ENCODE measurements around the gene CFAP73.

The CFAP73 gene

DNA sequence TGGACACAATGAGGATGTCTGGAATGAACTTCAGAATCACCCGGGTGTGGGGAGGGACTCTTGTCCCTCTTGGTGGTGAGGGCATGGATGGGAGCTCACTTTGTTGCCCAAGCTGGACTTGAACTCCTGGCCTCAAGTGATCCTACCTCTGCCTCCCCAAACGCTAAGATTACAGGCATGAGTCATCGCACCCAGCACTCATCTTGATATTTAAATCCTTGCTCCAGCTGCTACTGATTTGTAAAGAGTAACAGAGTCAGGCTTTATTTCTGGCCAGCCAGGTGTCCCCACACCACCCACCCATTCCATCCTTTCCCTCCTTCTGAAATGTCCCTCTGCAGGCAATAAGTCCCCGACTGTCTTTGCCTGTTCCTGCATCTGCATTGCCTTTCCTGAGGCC, 30.8 kb downstream of the CFAP73 start:
- peaks cover 19% of the 10 kb centered on the region for H3K79me2 ChIP-seq (ENCODE audit: control insufficient read depth, insufficient read depth, low read length)
- no peak overlapping the region for H3K27ac ChIP-seq (ENCODE audit: low read depth, low read length)
- H3K56ac ChIP-seq (ENCODE audit: low read length): no peak overlapping the region
- no peak for DNase-seq
- no peak overlapping the region for H3K9ac ChIP-seq (ENCODE audit: low read length)
- H3K79me1 ChIP-seq (ENCODE audit: low read length): peaks cover 8% of the 10 kb centered on the region
- H2BK15ac ChIP-seq (replicated peaks; ENCODE audit: low read depth): no peak overlapping the region
- no peak overlapping the region for H2BK5ac ChIP-seq (ENCODE audit: low read length)
- WGBS (ENCODE audit: extremely low coverage, insufficient coverage, low lambda C conversion rate): no CpG with 5 or more reads among the region's 4 CpGs
- H3K4me2 ChIP-seq (ENCODE audit: low read length): no peak overlapping the region
- H3K27me3 ChIP-seq (ENCODE audit: insufficient read depth, low read length, poor library complexity): no peaks in the 10 kb centered on the region
- H3K36me3 ChIP-seq (ENCODE audit: control insufficient read depth, insufficient read depth, low read length): peaks cover 14% of the 10 kb centered on the region
- H4K5ac ChIP-seq (ENCODE audit: low read length): no peak overlapping the region
- H3K23ac ChIP-seq (ENCODE audit: low read length): no peak overlapping the region
- no peak overlapping the region for H3K4me3 ChIP-seq (ENCODE audit: low read length)
- H2AK5ac ChIP-seq (ENCODE audit: low read length): no peak overlapping the region
- no peak overlapping the region for H3K4ac ChIP-seq (ENCODE audit: low read depth, low read length)
- H2BK120ac ChIP-seq (ENCODE audit: low read depth, low read length): no peak overlapping the region
- no peaks in the 10 kb centered on the region for H3K4me1 ChIP-seq (ENCODE audit: control insufficient read depth, low read depth, low read length)
- no peak overlapping the region for H3K18ac ChIP-seq (ENCODE audit: low read length)
- H4K8ac ChIP-seq (ENCODE audit: low read depth, low read length): no peak overlapping the region

DNA sequence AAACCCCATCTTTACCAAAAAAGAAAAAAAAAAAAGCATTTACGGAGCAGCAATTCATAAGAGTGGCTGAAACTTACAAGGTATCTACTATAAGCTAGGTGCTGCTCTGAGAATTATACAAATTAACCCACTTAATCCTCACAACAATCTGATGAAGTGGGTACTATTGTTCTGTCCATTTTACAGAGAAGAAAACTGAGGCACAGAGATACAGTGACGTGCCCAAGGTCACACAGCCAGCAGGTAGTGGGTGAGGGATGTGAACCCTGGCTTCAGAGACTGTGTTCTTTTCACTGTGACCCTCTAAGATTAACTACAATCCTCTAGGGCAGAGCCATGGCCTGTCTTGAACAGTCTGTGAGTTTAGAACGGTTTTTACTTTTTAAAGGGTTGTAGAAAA, 32.5 kb downstream of the CFAP73 start:
- no peak overlapping the region for H3K56ac ChIP-seq (ENCODE audit: low read length)
- no peaks in the 10 kb centered on the region for H3K27me3 ChIP-seq (ENCODE audit: insufficient read depth, low read length, poor library complexity)
- no CpG with 5 or more reads among the region's 3 CpGs for WGBS (ENCODE audit: extremely low coverage, insufficient coverage, low lambda C conversion rate)
- H2BK120ac ChIP-seq (ENCODE audit: low read depth, low read length): no peak overlapping the region
- H3K27ac ChIP-seq (ENCODE audit: low read depth, low read length): no peak overlapping the region
- peaks cover 13% of the 10 kb centered on the region for H3K79me1 ChIP-seq (ENCODE audit: low read length)
- no peak overlapping the region for H2BK15ac ChIP-seq (replicated peaks; ENCODE audit: low read depth)
- H4K8ac ChIP-seq (ENCODE audit: low read depth, low read length): no peak overlapping the region
- H3K23ac ChIP-seq (ENCODE audit: low read length): no peak overlapping the region
- no peak overlapping the region for H3K4ac ChIP-seq (ENCODE audit: low read depth, low read length)
- H3K36me3 ChIP-seq (ENCODE audit: control insufficient read depth, insufficient read depth, low read length): peaks cover 13% of the 10 kb centered on the region
- no peak overlapping the region for H2BK5ac ChIP-seq (ENCODE audit: low read length)
- H3K4me1 ChIP-seq (ENCODE audit: control insufficient read depth, low read depth, low read length): no peaks in the 10 kb centered on the region
- H2AK5ac ChIP-seq (ENCODE audit: low read length): no peak overlapping the region
- no peak overlapping the region for H3K4me2 ChIP-seq (ENCODE audit: low read length)
- no peak for DNase-seq
- H4K5ac ChIP-seq (ENCODE audit: low read length): no peak overlapping the region
- no peak overlapping the region for H3K18ac ChIP-seq (ENCODE audit: low read length)
- H3K79me2 ChIP-seq (ENCODE audit: control insufficient read depth, insufficient read depth, low read length): peaks cover 22% of the 10 kb centered on the region
- H3K9ac ChIP-seq (ENCODE audit: low read length): no peak overlapping the region
- no peak overlapping the region for H3K4me3 ChIP-seq (ENCODE audit: low read length)

DNA sequence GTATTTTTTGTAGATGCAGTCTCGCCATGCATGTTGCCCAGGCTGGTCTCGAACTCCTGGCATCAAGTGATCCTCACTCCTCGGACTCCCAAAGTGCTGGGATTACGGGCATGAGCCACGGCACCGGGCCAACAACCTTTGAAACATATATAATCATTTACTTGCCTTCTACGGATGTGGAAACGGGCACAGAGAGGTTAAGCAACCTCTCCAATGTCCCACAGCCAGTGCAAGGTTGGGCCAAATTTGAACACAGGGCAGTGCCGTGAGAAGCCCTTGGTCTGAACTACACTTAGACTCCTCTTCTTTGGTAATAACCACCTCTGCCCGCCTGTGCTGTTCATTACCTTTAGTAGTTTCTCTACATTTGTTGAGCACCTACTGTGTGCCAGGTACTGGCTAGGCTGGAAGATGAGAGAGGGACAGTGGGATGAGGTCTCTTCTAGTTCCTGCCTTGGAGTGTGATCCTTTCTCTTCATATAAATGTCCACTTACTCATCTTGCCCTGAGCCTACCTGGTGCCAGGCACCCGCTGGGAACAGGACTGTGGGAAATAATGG, 33.6 kb downstream of the CFAP73 start:
- DNase-seq: no peak
- no peak overlapping the region for H3K27ac ChIP-seq (ENCODE audit: low read depth, low read length)
- no peak overlapping the region for H2BK120ac ChIP-seq (ENCODE audit: low read depth, low read length)
- no peak overlapping the region for H2BK5ac ChIP-seq (ENCODE audit: low read length)
- WGBS (ENCODE audit: extremely low coverage, insufficient coverage, low lambda C conversion rate): no CpG with 5 or more reads among the region's 11 CpGs
- no peak overlapping the region for H4K5ac ChIP-seq (ENCODE audit: low read length)
- no peak overlapping the region for H3K56ac ChIP-seq (ENCODE audit: low read length)
- H3K4me2 ChIP-seq (ENCODE audit: low read length): no peak overlapping the region
- H3K4ac ChIP-seq (ENCODE audit: low read depth, low read length): no peak overlapping the region
- H3K4me1 ChIP-seq (ENCODE audit: control insufficient read depth, low read depth, low read length): no peaks in the 10 kb centered on the region
- no peaks in the 10 kb centered on the region for H3K27me3 ChIP-seq (ENCODE audit: insufficient read depth, low read length, poor library complexity)
- no peak overlapping the region for H3K18ac ChIP-seq (ENCODE audit: low read length)
- H3K23ac ChIP-seq (ENCODE audit: low read length): no peak overlapping the region
- no peak overlapping the region for H4K8ac ChIP-seq (ENCODE audit: low read depth, low read length)
- H3K4me3 ChIP-seq (ENCODE audit: low read length): no peak overlapping the region
- no peak overlapping the region for H3K9ac ChIP-seq (ENCODE audit: low read length)
- no peak overlapping the region for H2AK5ac ChIP-seq (ENCODE audit: low read length)
- peaks cover 16% of the 10 kb centered on the region for H3K79me1 ChIP-seq (ENCODE audit: low read length)
- peaks cover 10% of the 10 kb centered on the region for H3K36me3 ChIP-seq (ENCODE audit: control insufficient read depth, insufficient read depth, low read length)
- peaks cover 22% of the 10 kb centered on the region for H3K79me2 ChIP-seq (ENCODE audit: control insufficient read depth, insufficient read depth, low read length)
- H2BK15ac ChIP-seq (replicated peaks; ENCODE audit: low read depth): no peak overlapping the region

DNA sequence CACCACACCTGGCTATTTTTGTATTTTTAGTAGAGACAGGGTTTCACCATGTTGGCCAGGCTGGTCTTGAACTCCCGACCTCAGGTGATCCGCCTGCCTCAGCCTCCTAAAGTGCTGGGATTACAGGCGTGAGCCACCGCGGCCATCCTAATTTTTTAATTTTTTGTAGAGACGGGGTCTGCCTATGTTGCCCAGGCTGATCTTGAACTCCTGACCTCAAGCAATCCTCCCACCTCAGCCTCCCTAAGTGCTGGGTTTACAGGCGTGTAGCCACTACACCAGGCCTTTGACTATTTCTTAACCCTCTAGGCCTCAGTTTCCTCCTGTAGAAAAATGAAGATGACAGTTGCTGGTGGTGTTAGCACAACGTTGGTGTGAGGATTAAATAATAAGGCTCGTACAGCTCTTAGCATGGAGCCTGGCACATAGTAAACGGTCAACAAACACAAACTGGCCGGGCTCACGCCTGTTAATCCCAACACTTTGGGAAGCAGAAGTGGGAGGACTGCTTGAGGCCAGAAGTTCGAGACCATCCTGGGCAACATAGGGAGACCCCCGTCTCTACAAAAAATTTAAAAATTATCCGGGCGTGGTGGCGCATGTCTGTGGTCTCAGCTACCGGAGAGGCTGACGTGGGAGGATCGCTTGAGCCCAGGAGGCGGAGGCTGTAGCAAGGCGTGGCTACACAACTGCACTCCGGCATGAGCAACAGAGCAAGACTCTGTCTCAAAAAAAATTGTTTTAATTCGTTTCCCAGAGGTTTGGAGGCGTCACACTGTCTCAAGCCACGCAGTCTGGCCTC, 34.8 kb downstream of the CFAP73 start:
- no CpG with 5 or more reads among the region's 26 CpGs for WGBS (ENCODE audit: extremely low coverage, insufficient coverage, low lambda C conversion rate)
- H3K4me2 ChIP-seq (ENCODE audit: low read length): peak overlapping the region; percentile 10
- H2BK5ac ChIP-seq (ENCODE audit: low read length): no peak overlapping the region
- no peak overlapping the region for H4K8ac ChIP-seq (ENCODE audit: low read depth, low read length)
- no peak overlapping the region for H4K5ac ChIP-seq (ENCODE audit: low read length)
- peak overlapping the region; percentile 84 for H3K56ac ChIP-seq (ENCODE audit: low read length)
- H3K4me3 ChIP-seq (ENCODE audit: low read length): peak overlapping the region; percentile 78
- H3K27ac ChIP-seq (ENCODE audit: low read depth, low read length): no peak overlapping the region
- H3K23ac ChIP-seq (ENCODE audit: low read length): no peak overlapping the region
- no peak overlapping the region for H2BK15ac ChIP-seq (replicated peaks; ENCODE audit: low read depth)
- peaks cover 22% of the 10 kb centered on the region for H3K79me2 ChIP-seq (ENCODE audit: control insufficient read depth, insufficient read depth, low read length)
- H3K79me1 ChIP-seq (ENCODE audit: low read length): peaks cover 17% of the 10 kb centered on the region
- no peak overlapping the region for H2AK5ac ChIP-seq (ENCODE audit: low read length)
- H3K36me3 ChIP-seq (ENCODE audit: control insufficient read depth, insufficient read depth, low read length): peaks cover 8% of the 10 kb centered on the region
- H3K18ac ChIP-seq (ENCODE audit: low read length): no peak overlapping the region
- no peak for DNase-seq
- no peak overlapping the region for H3K4ac ChIP-seq (ENCODE audit: low read depth, low read length)
- H2BK120ac ChIP-seq (ENCODE audit: low read depth, low read length): no peak overlapping the region
- no peaks in the 10 kb centered on the region for H3K4me1 ChIP-seq (ENCODE audit: control insufficient read depth, low read depth, low read length)
- H3K27me3 ChIP-seq (ENCODE audit: insufficient read depth, low read length, poor library complexity): no peaks in the 10 kb centered on the region
- H3K9ac ChIP-seq (ENCODE audit: low read length): peak overlapping the region; percentile 96

DNA sequence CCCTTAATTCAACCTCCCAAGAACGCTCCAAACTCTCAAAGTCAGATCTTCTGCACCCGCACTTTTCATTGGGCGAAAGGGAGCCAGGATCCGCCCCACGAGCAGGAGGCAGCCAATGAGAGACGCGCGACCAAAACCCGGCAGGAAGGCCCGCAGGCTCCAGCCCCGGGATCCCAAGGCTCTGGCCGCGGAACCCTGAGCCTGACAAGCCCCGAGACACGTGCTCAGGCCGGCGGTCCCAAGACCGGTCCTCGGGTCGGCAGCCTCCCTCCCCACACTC, 35.3 kb downstream of the CFAP73 start:
- peak overlapping the region; percentile 82 for H3K27ac ChIP-seq (ENCODE audit: low read depth, low read length)
- no peak overlapping the region for H2BK120ac ChIP-seq (ENCODE audit: low read depth, low read length)
- WGBS (ENCODE audit: extremely low coverage, insufficient coverage, low lambda C conversion rate): no CpG with 5 or more reads among the region's 20 CpGs
- H3K36me3 ChIP-seq (ENCODE audit: control insufficient read depth, insufficient read depth, low read length): peaks cover 4% of the 10 kb centered on the region
- H4K8ac ChIP-seq (ENCODE audit: low read depth, low read length): peak overlapping the region; percentile 70
- H3K18ac ChIP-seq (ENCODE audit: low read length): peak overlapping the region; percentile 95
- H2BK15ac ChIP-seq (replicated peaks; ENCODE audit: low read depth): no peak overlapping the region
- H2BK5ac ChIP-seq (ENCODE audit: low read length): no peak overlapping the region
- no peak overlapping the region for H4K5ac ChIP-seq (ENCODE audit: low read length)
- no peak overlapping the region for H2AK5ac ChIP-seq (ENCODE audit: low read length)
- DNase-seq: peak; percentile 93
- peaks cover 22% of the 10 kb centered on the region for H3K79me2 ChIP-seq (ENCODE audit: control insufficient read depth, insufficient read depth, low read length)
- no peaks in the 10 kb centered on the region for H3K27me3 ChIP-seq (ENCODE audit: insufficient read depth, low read length, poor library complexity)
- peak overlapping the region; percentile 97 for H3K56ac ChIP-seq (ENCODE audit: low read length)
- no peak overlapping the region for H3K23ac ChIP-seq (ENCODE audit: low read length)
- peak overlapping the region; percentile 97 for H3K4me3 ChIP-seq (ENCODE audit: low read length)
- peak overlapping the region; percentile 99 for H3K4ac ChIP-seq (ENCODE audit: low read depth, low read length)
- H3K4me1 ChIP-seq (ENCODE audit: control insufficient read depth, low read depth, low read length): no peaks in the 10 kb centered on the region
- peak overlapping the region; percentile 44 for H3K4me2 ChIP-seq (ENCODE audit: low read length)
- H3K9ac ChIP-seq (ENCODE audit: low read length): peak overlapping the region; percentile 96
- peaks cover 17% of the 10 kb centered on the region for H3K79me1 ChIP-seq (ENCODE audit: low read length)

Data from mesendoderm (in vitro differentiated cells).